Heart left ventricle (tissue), 16 donors: ENCODE measurements around the gene TMEM252. TPM values are rescaled to one million over a fixed set of nuclear protein-coding genes. Genes with fewer than 3 reads are reported as not detected.

Source experiments
- ATAC-seq, 4 donors: fragments of 200-7000 bp; cut with Tn5 transposase; one replicate each; pipeline ENCODE4 v1.9.1; 2020 to 2022; ENCODE audit warnings: moderate library complexity in 4 of 4, mild to moderate bottlenecking in 3 of 4, moderate number of reproducible peaks in 1 of 4
- DNase-seq, 5 donors: peaks; one replicate each; pipeline ENCODE4 v3.0.0-alpha.2; 2020
- H3K27ac ChIP-seq, 12 donors: fragments of 200-600 bp; sonication (generic) in 4 of 12; one replicate each; pipeline versions ENCODE4 v1.5.0 to v1.8.0; 2016 to 2022; ENCODE audit warnings: mild to moderate bottlenecking in 2 of 12
- H3K27me3 ChIP-seq, 9 donors: fragments of 200-600 bp; sonication (generic) in 2 of 9; one replicate each; pipeline versions ENCODE4 v1.5.1 to v1.8.0; 2016 to 2022; ENCODE audit warnings: mild to moderate bottlenecking in 3 of 9
- H3K36me3 ChIP-seq, 9 donors: fragments of 200-600 bp; sonication (generic) in 2 of 9; one replicate each; pipeline versions ENCODE4 v1.5.0 to v1.8.0; 2018 to 2022; ENCODE audit warnings: mild to moderate bottlenecking in 2 of 9
- H3K4me1 ChIP-seq, 12 donors: fragments of 200-600 bp; sonication (generic) in 4 of 12; one replicate each; pipeline versions ENCODE4 v1.5.0 to v1.8.0; 2016 to 2022; ENCODE audit warnings: mild to moderate bottlenecking in 3 of 12
- H3K4me3 ChIP-seq, 12 donors: fragments of 200-600 bp; sonication (generic) in 4 of 12; one replicate each; pipeline versions ENCODE4 v1.5.0 to v1.8.0; 2017 to 2022; ENCODE audit warnings: mild to moderate bottlenecking in 9 of 12, moderate library complexity in 4 of 12
- H3K9me3 ChIP-seq, 12 donors: fragments of 200-600 bp; sonication (generic) in 4 of 12; one replicate each; pipeline versions ENCODE4 v1.5.0 to v1.8.0; 2016 to 2022; ENCODE audit warnings: mild to moderate bottlenecking in 1 of 12
- POLR2A ChIP-seq, 2 donors: fragments of 450-650 bp; IDR thresholded peaks; one replicate each; pipeline ENCODE4 v1.6.1; 2017; ENCODE audit warnings: antibody characterized with exemption in 2 of 2, mild to moderate bottlenecking in 2 of 2, moderate library complexity in 2 of 2
- WGBS, 4 donors: extraction: QIAGEN DNeasy Blood & Tissue Kit in 2 of 4; methylation state at CpG; one replicate each; pipeline versions ENCODE4 v1.1.5 to v1.1.7; 2013 to 2018; 5-methylcytosine and 5-hydroxymethylcytosine counted together
- intact Hi-C, 10 donors: fragments of 100-400 bp; cut with DNase I; formaldehyde crosslinking; loops; one replicate each; pipeline versions ENCODE4 v1.11.1 to v1.14.2; 2022
- polyA plus RNA-seq, 2 donors: library from polyadenylated mRNA; stranded (reverse); fragments of 200-250 nt; gene quantifications; one replicate each; pipeline ENCODE4 v1.2.3, GENCODE V29; 2013
- total RNA-seq, 9 donors: library from RNA; depleted of rRNA in 2 of 9; stranded (reverse); fragments of >200 nt in 2 of 9; fragmentation: NEBNext Ultra II Directional in 3 of 9; extraction: Animal tissue kit (Norgen Biotek cat#: 25700) in 3 of 9; gene quantifications; one replicate each; pipeline versions ENCODE4 v1.1.0 to v1.2.4, GENCODE V29; 2016 to 2023
- TF ChIP-seq, protein P1 (sequence below), 12 donors: fragments of 200-600 bp; sonication (generic) in 4 of 12; IDR thresholded peaks; one replicate each; pipeline versions ENCODE4 v1.5.0 to v1.8.0; 2018 to 2022; ENCODE audit warnings: antibody characterized with exemption in 12 of 12, mild to moderate bottlenecking in 5 of 12
- donor health status: ischemic (EF 13 %, LVEDD 7.1; RV severe dilation, severe dysfunction).
- donor health status: healthy with polysubstance abuse.
- donor health status: DM: no; HTN: yes; CAD: no.
- donor health status: DM: no; HTN: no; CAD: no.
- donor health status: ischemic (EF 25% LVEDD 6.9; RV normal size, moderate dysfunction).
- donor health status: ischemic (EF 25% LVEDD 5.7; RV mildly dilated, moderate dysfunction).
- donor health status: healthy.
- donor health status: DM: yes; HTN: yes; CAD: no.
- donor health status: ischemic (EF 35%, LVEDD 5.7; RV mildly dilated, moderate dysfunction).
- donor health status: nonischemic (EF 11% LVEDD 7.7; RV severe dilation, severe dysfunction).
- donor health status: DM: yes; HTN: yes; CAD: no.
- donor health status: PGD.
- donor health status: ischemic (EF 29% LVEDD 5.4; RV normal size, mild dysfunction).
- donor health status: nonischemic (EF 23%, LVEDD 6.1; RV moderate dilation, normal function).

The TMEM252 gene
- total and polyA plus RNA-seq, 11 donors: not detected

GRCh38 chr9:68498816-68499215, 41.9 kb downstream of the TMEM252 start:
- Histone ChIP-seq H3K27me3 (no peaks in the 10 kb centered on the region), H3K4me1 (peaks cover 0 to 82% (median 47%) of the 10 kb centered on the region in 12 donors), H3K27ac (peak overlapping the region in 5 of 12 donors; percentile 55 to 92 (median 76)), H3K9me3 (no peaks in the 10 kb centered on the region), H3K36me3 (peaks cover 0 to 32% (median 10%) of the 10 kb centered on the region in 9 donors), H3K4me3 (no peak overlapping the region)
- no peak for DNase-seq
- 85 to 98% (median 91%) methylated on average over 2 of the region's 2 CpGs for WGBS, 4 donors
- intact Hi-C loops: no loop called here
- TF ChIP-seq, protein P1, sequence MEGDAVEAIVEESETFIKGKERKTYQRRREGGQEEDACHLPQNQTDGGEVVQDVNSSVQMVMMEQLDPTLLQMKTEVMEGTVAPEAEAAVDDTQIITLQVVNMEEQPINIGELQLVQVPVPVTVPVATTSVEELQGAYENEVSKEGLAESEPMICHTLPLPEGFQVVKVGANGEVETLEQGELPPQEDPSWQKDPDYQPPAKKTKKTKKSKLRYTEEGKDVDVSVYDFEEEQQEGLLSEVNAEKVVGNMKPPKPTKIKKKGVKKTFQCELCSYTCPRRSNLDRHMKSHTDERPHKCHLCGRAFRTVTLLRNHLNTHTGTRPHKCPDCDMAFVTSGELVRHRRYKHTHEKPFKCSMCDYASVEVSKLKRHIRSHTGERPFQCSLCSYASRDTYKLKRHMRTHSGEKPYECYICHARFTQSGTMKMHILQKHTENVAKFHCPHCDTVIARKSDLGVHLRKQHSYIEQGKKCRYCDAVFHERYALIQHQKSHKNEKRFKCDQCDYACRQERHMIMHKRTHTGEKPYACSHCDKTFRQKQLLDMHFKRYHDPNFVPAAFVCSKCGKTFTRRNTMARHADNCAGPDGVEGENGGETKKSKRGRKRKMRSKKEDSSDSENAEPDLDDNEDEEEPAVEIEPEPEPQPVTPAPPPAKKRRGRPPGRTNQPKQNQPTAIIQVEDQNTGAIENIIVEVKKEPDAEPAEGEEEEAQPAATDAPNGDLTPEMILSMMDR (IDR thresholded peaks at IDR 0.05): no peak
- TF ChIP-seq POLR2A (IDR thresholded peaks at IDR 0.05): no peak
- ATAC-seq: no peak

DNA sequence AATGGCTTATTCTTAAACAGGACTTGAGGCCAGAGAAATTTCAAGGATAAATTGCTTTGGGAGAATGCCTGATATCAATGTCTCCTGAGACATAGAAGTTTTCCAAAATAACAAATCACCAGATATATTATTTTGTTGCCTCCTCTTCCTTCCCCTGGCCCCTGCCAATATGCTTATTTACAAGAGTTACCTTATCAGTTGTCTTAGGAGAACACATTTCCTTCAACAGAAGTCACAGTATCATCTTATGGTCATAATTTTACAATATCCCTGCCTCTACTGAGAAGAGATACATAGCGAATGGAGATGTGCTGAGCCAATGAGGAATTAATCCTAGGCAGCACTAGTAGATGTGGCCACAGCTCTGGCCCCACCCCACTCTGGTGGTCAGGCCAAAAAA, 43.1 kb downstream of the TMEM252 start:
- TF ChIP-seq, protein P1 (IDR thresholded peaks at IDR 0.05): no peak
- no peak for TF ChIP-seq POLR2A (IDR thresholded peaks at IDR 0.05)
- intact Hi-C loops: no loop called here
- peaks cover 0 to 32% (median 10%) of the 10 kb centered on the region in 9 donors for H3K36me3 ChIP-seq
- H3K27ac ChIP-seq: peak overlapping the region in 2 of 12 donors; percentile 1 to 55
- DNase-seq (no peak), ATAC-seq (no peak)
- peaks cover 0 to 88% (median 52%) of the 10 kb centered on the region in 12 donors for H3K4me1 ChIP-seq
- H3K27me3 ChIP-seq: no peaks in the 10 kb centered on the region
- H3K9me3 ChIP-seq: no peaks in the 10 kb centered on the region
- no peak overlapping the region for H3K4me3 ChIP-seq
- 78 to 89% (median 84%) methylated on average over 1 of the region's 1 CpG for WGBS, 4 donors

GRCh38 chr9:68496356-68496755, 44.3 kb downstream of the TMEM252 start:
- no peak for TF ChIP-seq POLR2A (IDR thresholded peaks at IDR 0.05)
- TF ChIP-seq, protein P1 (IDR thresholded peaks at IDR 0.05): no peak
- DNase-seq (no peak), ATAC-seq (no peak)
- intact Hi-C loops: no loop called here
- Histone ChIP-seq H3K36me3 (peaks cover 0 to 27% (median 10%) of the 10 kb centered on the region in 9 donors), H3K27me3 (no peaks in the 10 kb centered on the region), H3K9me3 (no peaks in the 10 kb centered on the region), H3K4me3 (no peak overlapping the region), H3K4me1 (peaks cover 0 to 86% (median 40%) of the 10 kb centered on the region in 12 donors), H3K27ac (peak overlapping the region in 1 of 12 donors; percentile 55)

DNA sequence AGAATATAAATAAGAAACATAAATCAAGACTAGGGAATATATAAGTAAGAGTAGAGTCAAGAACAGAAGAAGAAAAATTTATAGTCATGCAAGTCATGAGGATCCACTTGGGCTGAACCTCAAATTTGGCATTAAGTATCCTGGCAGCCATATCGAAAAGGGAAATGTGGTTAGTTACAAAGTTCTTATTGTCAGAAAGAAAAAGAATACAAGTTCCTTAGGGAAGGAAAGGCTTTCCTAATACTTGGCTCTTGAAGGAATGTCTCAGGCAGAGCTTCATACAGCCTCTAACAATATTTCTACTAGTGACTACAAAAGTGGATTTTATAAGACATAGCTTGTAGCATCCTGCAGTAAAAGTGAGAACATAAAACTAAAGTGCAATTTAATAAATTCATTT, 45.4 kb downstream of the TMEM252 start:
- TF ChIP-seq, protein P1 (IDR thresholded peaks at IDR 0.05): no peak
- TF ChIP-seq POLR2A (IDR thresholded peaks at IDR 0.05): no peak
- peaks cover 0 to 27% (median 14%) of the 10 kb centered on the region in 9 donors for H3K36me3 ChIP-seq
- no peaks in the 10 kb centered on the region for H3K27me3 ChIP-seq
- H3K9me3 ChIP-seq: no peaks in the 10 kb centered on the region
- intact Hi-C loops: no loop called here
- H3K4me3 ChIP-seq: no peak overlapping the region
- peaks cover 0 to 75% (median 30%) of the 10 kb centered on the region in 12 donors for H3K4me1 ChIP-seq
- no peak for DNase-seq
- ATAC-seq: no peak
- WGBS, 4 donors: 53 to 77% (median 66%) methylated on average over 1 of the region's 1 CpG
- peak overlapping the region in 2 of 12 donors; percentile 39 to 65 for H3K27ac ChIP-seq
